Body of pancreas (tissue), 4 donors: ENCODE results near the gene POLR2H. TPM values are rescaled to one million over a fixed set of nuclear protein-coding genes. Genes with fewer than 3 reads are reported as not detected.

Experiments used
- ATAC-seq: fragments of 150-250 bp; one replicate; pipeline ENCODE4 v1.9.1; 2016
- DNase-seq, 4 donors: peaks; one replicate each; pipeline ENCODE4 v3.0.0-alpha.2; 2019
- H3K27ac ChIP-seq, 4 donors: fragments of 200-600 bp; sonication (generic); 1 replicate in 3 of 4; 2 replicates in 1 of 4; pipeline versions ENCODE4 v1.5.1 to v1.6.1; 2016 to 2019; ENCODE audit warnings: mild to moderate bottlenecking in 1 of 4, mixed read lengths in 1 of 4, moderate library complexity in 1 of 4
- H3K27me3 ChIP-seq, 2 donors: fragments of 200-600 bp; sonication (generic); one replicate each; pipeline ENCODE4 v1.6.0; 2016; ENCODE audit warnings: mild to moderate bottlenecking in 1 of 2
- H3K36me3 ChIP-seq, 2 donors: fragments of 200-600 bp; sonication (generic); replicated peaks in 1 of 2; 2 replicates each; pipeline ENCODE4 v1.5.1; 2016; ENCODE audit warnings: low read depth in 2 of 2; ENCODE audit not compliant: insufficient read depth in 1 of 2
- H3K4me1 ChIP-seq: fragments of 200-600 bp; sonication (generic); one replicate; pipeline ENCODE4 v1.6.0; 2016
- H3K4me3 ChIP-seq, 2 donors: fragments of 200-600 bp; sonication (generic); 1 replicate in 1 of 2; 2 replicates in 1 of 2; pipeline ENCODE4 v1.5.1; 2016 to 2019
- H3K9me3 ChIP-seq, 3 donors: fragments of 200-600 bp; sonication (generic); 1 replicate in 2 of 3; 2 replicates in 1 of 3; pipeline ENCODE4 v1.5.1; 2016
- POLR2A ChIP-seq, 3 donors: fragments of 450-650 bp; IDR thresholded peaks; one replicate each; pipeline ENCODE4 v1.6.1; 2016; ENCODE audit warnings: antibody characterized with exemption in 3 of 3, mild to moderate bottlenecking in 2 of 3
- WGBS, 2 donors: methylation state at CpG; one replicate each; pipeline ENCODE4 v1.1.5; 2017; 5-methylcytosine and 5-hydroxymethylcytosine counted together
- intact Hi-C: fragments of 100-400 bp; cut with DNase I; formaldehyde crosslinking; loops from one replicate; pipeline ENCODE4 v1.15.1; 2023
- total RNA-seq, 2 donors: library from RNA; depleted of rRNA; stranded (reverse); fragments of >200 nt; gene quantifications; one replicate each; pipeline ENCODE4 v1.1.0, GENCODE V29; 2016
- TF ChIP-seq, protein P1 (sequence below), 7 experiments: fragments of 450-650 bp in 4 of 7; fragments of 200-600 bp in 3 of 7; sonication (generic) in 3 of 7; IDR thresholded peaks; one replicate each; pipeline ENCODE4 v1.5.1; 2016 to 2019; ENCODE audit warnings: antibody characterized with exemption in 7 of 7

POLR2H gene
- total RNA-seq, 2 donors from 2014 or later = 32.4 to 137 TPM

DNA sequence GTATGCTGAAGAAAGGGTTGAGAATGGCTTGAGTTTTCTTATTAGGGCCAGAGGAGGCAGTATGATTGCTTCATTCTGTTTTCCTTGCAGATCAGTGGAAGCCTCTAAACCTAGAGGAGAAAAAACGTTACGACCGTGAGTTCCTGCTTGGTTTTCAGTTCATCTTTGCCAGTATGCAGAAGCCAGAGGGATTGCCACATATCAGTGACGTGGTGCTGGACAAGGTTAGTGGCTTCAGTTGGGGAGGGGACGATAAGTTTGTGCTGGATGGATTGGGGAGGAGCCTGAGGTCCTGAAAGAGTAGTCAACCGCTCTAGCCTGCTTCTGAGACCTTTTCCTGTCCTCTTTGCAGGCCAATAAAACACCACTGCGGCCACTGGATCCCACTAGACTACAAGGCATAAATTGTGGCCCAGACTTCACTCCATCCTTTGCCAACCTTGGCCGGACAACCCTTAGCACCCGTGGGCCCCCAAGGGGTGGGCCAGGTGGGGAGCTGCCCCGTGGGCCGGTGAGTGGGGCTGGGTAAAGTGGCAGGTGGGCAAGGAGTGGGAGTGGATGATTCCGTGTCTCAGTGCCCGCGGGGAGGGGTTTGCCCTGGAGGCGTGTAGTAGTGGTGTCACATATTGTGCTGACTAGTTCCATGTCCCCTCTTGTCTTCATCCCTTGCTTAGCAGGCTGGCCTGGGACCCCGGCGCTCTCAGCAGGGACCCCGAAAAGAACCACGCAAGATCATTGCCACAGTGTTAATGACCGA lies 38.6 kb upstream of the POLR2H start:
- Histone ChIP-seq H3K9me3 (no peaks in the 10 kb centered on the region), H3K27me3 (no peaks in the 10 kb centered on the region), H3K4me3 (no peak overlapping the region), H3K36me3 (peaks cover 55 to 72% of the 10 kb centered on the region in 2 donors), H3K4me1 (peaks cover 45% of the 10 kb centered on the region), H3K27ac (peak overlapping the region in 2 of 4 donors; percentile 47 to 94)
- 71 to 86% methylated on average over 20 of the region's 20 CpGs for WGBS, 2 donors
- intact Hi-C loops = no loop called here
- TF ChIP-seq, protein P1, sequence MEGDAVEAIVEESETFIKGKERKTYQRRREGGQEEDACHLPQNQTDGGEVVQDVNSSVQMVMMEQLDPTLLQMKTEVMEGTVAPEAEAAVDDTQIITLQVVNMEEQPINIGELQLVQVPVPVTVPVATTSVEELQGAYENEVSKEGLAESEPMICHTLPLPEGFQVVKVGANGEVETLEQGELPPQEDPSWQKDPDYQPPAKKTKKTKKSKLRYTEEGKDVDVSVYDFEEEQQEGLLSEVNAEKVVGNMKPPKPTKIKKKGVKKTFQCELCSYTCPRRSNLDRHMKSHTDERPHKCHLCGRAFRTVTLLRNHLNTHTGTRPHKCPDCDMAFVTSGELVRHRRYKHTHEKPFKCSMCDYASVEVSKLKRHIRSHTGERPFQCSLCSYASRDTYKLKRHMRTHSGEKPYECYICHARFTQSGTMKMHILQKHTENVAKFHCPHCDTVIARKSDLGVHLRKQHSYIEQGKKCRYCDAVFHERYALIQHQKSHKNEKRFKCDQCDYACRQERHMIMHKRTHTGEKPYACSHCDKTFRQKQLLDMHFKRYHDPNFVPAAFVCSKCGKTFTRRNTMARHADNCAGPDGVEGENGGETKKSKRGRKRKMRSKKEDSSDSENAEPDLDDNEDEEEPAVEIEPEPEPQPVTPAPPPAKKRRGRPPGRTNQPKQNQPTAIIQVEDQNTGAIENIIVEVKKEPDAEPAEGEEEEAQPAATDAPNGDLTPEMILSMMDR (IDR thresholded peaks at IDR 0.05) = no peak
- no peak for TF ChIP-seq POLR2A (IDR thresholded peaks at IDR 0.05)
- ATAC-seq = no peak
- DNase-seq = peak in 2 of 4 donors; percentile 23 to 62

DNA sequence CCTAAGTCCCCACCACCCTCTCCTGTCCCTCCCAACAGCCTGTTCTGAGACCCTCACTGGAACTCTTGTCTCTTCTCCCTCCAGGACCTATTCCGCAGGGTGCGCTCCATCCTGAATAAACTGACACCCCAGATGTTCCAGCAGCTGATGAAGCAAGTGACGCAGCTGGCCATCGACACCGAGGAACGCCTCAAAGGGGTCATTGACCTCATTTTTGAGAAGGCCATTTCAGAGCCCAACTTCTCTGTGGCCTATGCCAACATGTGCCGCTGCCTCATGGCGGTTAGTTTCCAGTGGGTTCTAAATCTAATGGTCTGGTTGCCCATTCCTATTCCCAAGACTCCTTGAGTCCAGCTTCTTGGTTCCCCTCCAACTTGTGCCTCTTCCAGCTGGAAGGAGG lies 37.8 kb upstream of the POLR2H start:
- DNase-seq = no peak
- no peaks in the 10 kb centered on the region for H3K27me3 ChIP-seq
- ATAC-seq = no peak
- intact Hi-C loops = no loop called here
- TF ChIP-seq POLR2A (IDR thresholded peaks at IDR 0.05) = no peak
- TF ChIP-seq, protein P1 (IDR thresholded peaks at IDR 0.05) = no peak
- H3K36me3 ChIP-seq = peaks cover 61 to 80% of the 10 kb centered on the region in 2 donors
- peaks cover 38% of the 10 kb centered on the region for H3K4me1 ChIP-seq
- no peaks in the 10 kb centered on the region for H3K9me3 ChIP-seq
- 80 to 98% methylated on average over 4 to 8 of the region's 8 CpGs for WGBS, 2 donors
- no peak overlapping the region for H3K27ac ChIP-seq
- no peak overlapping the region for H3K4me3 ChIP-seq

DNA sequence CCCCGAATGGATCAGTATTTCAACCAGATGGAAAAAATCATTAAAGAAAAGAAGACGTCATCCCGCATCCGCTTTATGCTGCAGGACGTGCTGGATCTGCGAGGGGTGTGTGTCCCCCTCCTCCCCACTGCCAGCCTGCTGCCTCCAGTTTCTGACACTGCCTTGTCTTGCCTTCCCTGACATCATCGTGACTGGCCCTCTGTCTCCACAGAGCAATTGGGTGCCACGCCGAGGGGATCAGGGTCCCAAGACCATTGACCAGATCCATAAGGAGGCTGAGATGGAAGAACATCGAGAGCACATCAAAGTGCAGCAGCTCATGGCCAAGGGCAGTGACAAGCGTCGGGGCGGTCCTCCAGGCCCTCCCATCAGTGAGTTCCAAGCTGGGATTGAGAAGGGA lies 36.2 kb upstream of the POLR2H start:
- Histone ChIP-seq H3K4me1 (peaks cover 23% of the 10 kb centered on the region), H3K36me3 (peaks cover 69 to 87% of the 10 kb centered on the region in 2 donors), H3K4me3 (no peak overlapping the region), H3K9me3 (no peaks in the 10 kb centered on the region), H3K27ac (no peak overlapping the region), H3K27me3 (no peaks in the 10 kb centered on the region)
- WGBS, 2 donors = 79 to 87% methylated on average over 11 to 12 of the region's 13 CpGs
- DNase-seq (no peak), ATAC-seq (no peak)
- TF ChIP-seq, protein P1 (IDR thresholded peaks at IDR 0.05) = no peak
- TF ChIP-seq POLR2A (IDR thresholded peaks at IDR 0.05) = no peak
- intact Hi-C loops = no loop called here

DNA sequence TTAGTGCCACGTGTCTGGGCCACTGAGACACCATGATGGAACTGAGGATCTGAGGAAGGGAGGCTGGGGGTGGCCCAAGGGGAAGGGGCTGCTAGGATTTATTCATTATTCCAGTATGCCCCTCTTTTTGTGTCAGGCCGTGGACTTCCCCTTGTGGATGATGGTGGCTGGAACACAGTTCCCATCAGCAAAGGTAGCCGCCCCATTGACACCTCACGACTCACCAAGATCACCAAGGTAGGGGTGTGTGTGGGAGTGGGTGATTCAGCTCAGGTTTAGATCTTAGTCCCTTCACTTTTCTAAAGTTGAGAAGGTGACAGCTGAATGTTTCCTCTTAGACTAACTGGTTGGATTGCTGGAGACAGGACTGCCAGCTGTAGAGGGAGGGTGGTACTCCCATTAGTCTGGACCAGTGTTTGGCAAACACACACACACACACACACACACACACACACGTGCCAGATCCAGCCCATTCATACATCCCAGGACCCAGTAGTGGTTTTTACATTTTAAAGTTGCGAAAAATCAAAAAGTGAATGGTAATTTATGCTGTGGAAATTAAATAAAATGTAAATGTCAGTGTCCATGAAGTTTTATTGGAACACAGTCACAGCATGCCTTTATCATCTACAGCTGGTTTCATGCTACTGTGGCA lies 35.7 kb upstream of the POLR2H start:
- 77 to 80% methylated on average over 6 of the region's 6 CpGs for WGBS, 2 donors

More for the DNA sequence above, 35.7 kb upstream of the POLR2H start:
- H3K27ac ChIP-seq = no peak overlapping the region
- peaks cover 18% of the 10 kb centered on the region for H3K4me1 ChIP-seq
- no peaks in the 10 kb centered on the region for H3K9me3 ChIP-seq
- TF ChIP-seq, protein P1 (IDR thresholded peaks at IDR 0.05) = no peak
- TF ChIP-seq POLR2A (IDR thresholded peaks at IDR 0.05) = no peak
- no peaks in the 10 kb centered on the region for H3K27me3 ChIP-seq
- intact Hi-C loops = no loop called here
- peaks cover 69 to 90% of the 10 kb centered on the region in 2 donors for H3K36me3 ChIP-seq
- ATAC-seq = no peak
- H3K4me3 ChIP-seq = no peak overlapping the region
- DNase-seq = no peak
